OCI-LY7 (cell line): ENCODE results near the gene RPRD1A.

Experiments used
- CTCF ChIP-seq: fragments of 200-600 bp; sonication (generic); conservative IDR thresholded peaks from 2 replicates; pipeline ENCODE4 v1.5.1; 2014; ENCODE audit warnings: mild to moderate bottlenecking, antibody characterized with exemption, low read length, moderate library complexity, mixed read lengths
- EZH2phosphoT487 ChIP-seq: fragments of 200-600 bp; sonication (generic); IDR thresholded peaks from 2 replicates; pipeline ENCODE4 v1.6.1; 2018; ENCODE audit warnings: low read depth, borderline replicate concordance, mild to moderate bottlenecking, mixed run types, antibody characterized with exemption, low read length, moderate library complexity, mixed read lengths

- no peak for TF ChIP-seq CTCF
- no peak for TF ChIP-seq EZH2phosphoT487
These were observed 97.7 kb downstream of the RPRD1A start for GRCh38 chr18:35969676-35970075.
